ENCODE measurements around the gene ZNF587. TPM values are rescaled to one million over a fixed set of nuclear protein-coding genes. Genes with fewer than 3 reads are reported as not detected.
A peak's percentile ranks its signal among the peaks of the same experiment; 100 is the strongest.
"Not testable (repeated sequence)": the region's sequence is repeated elsewhere in the genome, so short reads cannot be mapped to it uniquely, and the experiment has no call there.

Gene ZNF587
- total and polyA plus RNA-seq, 2 of the 13 experiments (the other 11 are each of a cell fraction or from before 2014, with no cell fraction given), result 8.7 to 17.5 TPM

DNA sequence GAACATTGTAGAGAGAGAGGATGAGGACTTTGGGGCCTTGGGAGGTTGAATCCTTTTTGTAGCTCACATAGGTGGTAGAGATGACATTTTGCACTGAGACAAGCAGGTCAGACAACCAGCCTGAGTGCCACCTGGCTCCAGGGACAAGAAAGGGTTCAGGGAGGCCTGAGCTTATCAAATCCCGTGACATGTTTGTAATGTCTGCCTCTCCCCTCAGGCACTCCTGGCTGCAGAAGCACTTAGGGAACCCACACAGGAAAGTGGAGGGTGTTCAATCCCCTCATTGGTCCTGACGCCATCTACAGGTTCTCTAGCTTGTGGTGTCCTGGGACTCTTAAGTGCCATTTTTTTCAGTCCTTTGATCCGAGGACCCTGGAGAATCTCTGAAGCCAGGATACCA is 28.6 kb upstream of the ZNF587 start:
- Histone ChIP-seq H3K4me2 (ENCODE audit: low read depth, low read length) (peak overlapping the region; percentile 97), H3K4me3 (replicated peaks in 1 of 3; ENCODE audit: insufficient read depth in 1 of 3, low read depth in 2 of 3, low read length in 3 of 3) (peak overlapping the region; percentile 86 to 96 (median 88)), H4K20me1 (ENCODE audit: insufficient read depth, low read length) (peaks cover 16% of the 10 kb centered on the region; the same call in 1 of the 2 replicates), H3K79me2 (ENCODE audit: insufficient read depth, low read length) (peaks cover 61% of the 10 kb centered on the region), H3K4me1 (ENCODE audit: insufficient read depth, low read length) (peaks cover 55% of the 10 kb centered on the region), H3K36me3 (replicated peaks in 1 of 2; ENCODE audit: control insufficient read depth in 1 of 2, insufficient read depth in 2 of 2, low read length in 2 of 2) (peaks cover 0 to 10% of the 10 kb centered on the region in 2 experiments; a peak in 1 of 5 replicates), H3K9ac (ENCODE audit: insufficient read depth, low read depth, low read length) (peak overlapping the region; percentile 98), H3K27ac (ENCODE audit: extremely low read length, insufficient read depth, low read length) (peak overlapping the region; percentile 90)
- FAIRE-seq, result peak; percentile 47
- TF ChIP-seq SAP130 (CRISPR knock-in tag; IDR thresholded peaks at IDR 0.05; ENCODE audit: low read depth), result 0 out of 2 replicates have a peak, but pooled peaks have one; percentile 14
- CTCF ChIA-PET (ENCODE audit: low intra/inter-chr PET ratio, low total read pairs); ATAC-seq; POLR2A ChIA-PET; in situ Hi-C loops (cut with HindIII; ENCODE audit: extremely low pct_ligation_motif_present, low pct_unique_long_range_greater_than_20kb); DNase-seq (ENCODE audit: low spot score); H3K9me3 ChIP-seq (ENCODE audit: low read length); BruUV-seq (replicated peaks); H3K27me3 ChIP-seq (ENCODE audit: control insufficient read depth in 1 of 2, insufficient read depth in 2 of 2, low read length in 2 of 2); H2AFZ ChIP-seq (ENCODE audit: low read length): not testable (repeated sequence)
- 0% methylated on average over 1 of the region's 3 CpGs for WGBS (ENCODE audit: low lambda C conversion rate)
- intact Hi-C loops (cut with micrococcal nuclease; ENCODE audit: unreplicated experiment), result loop anchor here (10.0 kb wide), 1 partner anchor 334 kb away; the partner anchor contains the start of gene ZNF329

DNA sequence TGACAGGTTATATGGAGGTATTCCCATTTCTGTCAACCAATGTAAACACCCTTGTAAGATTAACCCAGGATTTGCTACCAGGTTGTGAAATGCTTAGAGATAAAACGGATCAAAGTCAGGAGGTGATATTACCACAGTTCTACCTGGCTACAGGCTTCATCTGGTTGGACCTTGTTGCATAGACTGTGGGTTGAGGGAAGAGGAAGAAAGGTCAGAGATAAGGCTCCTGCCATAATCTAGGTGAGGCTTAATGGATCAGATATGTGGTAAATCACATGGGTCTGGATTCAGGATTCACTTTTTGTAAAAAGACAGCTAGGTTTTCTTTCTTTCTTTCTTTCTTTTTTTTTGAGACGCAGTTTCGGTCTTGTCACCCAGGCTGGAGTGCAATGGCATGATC is 28.2 kb upstream of the ZNF587 start:
- H4K20me1 ChIP-seq (ENCODE audit: insufficient read depth, low read length), result peaks cover 16% of the 10 kb centered on the region; the same call in 1 of the 2 replicates
- H3K27ac ChIP-seq (ENCODE audit: extremely low read length, insufficient read depth, low read length); in situ Hi-C loops (cut with HindIII; ENCODE audit: extremely low pct_ligation_motif_present, low pct_unique_long_range_greater_than_20kb); H3K4me2 ChIP-seq (ENCODE audit: low read depth, low read length); DNase-seq (ENCODE audit: low spot score); POLR2A ChIA-PET; FAIRE-seq; ATAC-seq; H3K27me3 ChIP-seq (ENCODE audit: control insufficient read depth in 1 of 2, insufficient read depth in 2 of 2, low read length in 2 of 2); H3K9me3 ChIP-seq (ENCODE audit: low read length); H2AFZ ChIP-seq (ENCODE audit: low read length); H3K4me3 ChIP-seq (replicated peaks in 1 of 3; ENCODE audit: insufficient read depth in 1 of 3, low read depth in 2 of 3, low read length in 3 of 3); H3K9ac ChIP-seq (ENCODE audit: insufficient read depth, low read depth, low read length); CTCF ChIA-PET (ENCODE audit: low intra/inter-chr PET ratio, low total read pairs); BruUV-seq (replicated peaks): not testable (repeated sequence)
- 97% methylated on average over 2 of the region's 3 CpGs for WGBS (ENCODE audit: low lambda C conversion rate)
- peaks cover 65% of the 10 kb centered on the region for H3K79me2 ChIP-seq (ENCODE audit: insufficient read depth, low read length)
- peaks cover 55% of the 10 kb centered on the region for H3K4me1 ChIP-seq (ENCODE audit: insufficient read depth, low read length)
- intact Hi-C loops (cut with micrococcal nuclease; ENCODE audit: unreplicated experiment), result loop anchor here (10.0 kb wide), 1 partner anchor 333 kb away; the partner anchor contains the start of gene ZNF329
- H3K36me3 ChIP-seq (replicated peaks in 1 of 2; ENCODE audit: control insufficient read depth in 1 of 2, insufficient read depth in 2 of 2, low read length in 2 of 2), result peaks cover 2 to 14% of the 10 kb centered on the region in 2 experiments; a peak in 2 of 5 replicates

DNA sequence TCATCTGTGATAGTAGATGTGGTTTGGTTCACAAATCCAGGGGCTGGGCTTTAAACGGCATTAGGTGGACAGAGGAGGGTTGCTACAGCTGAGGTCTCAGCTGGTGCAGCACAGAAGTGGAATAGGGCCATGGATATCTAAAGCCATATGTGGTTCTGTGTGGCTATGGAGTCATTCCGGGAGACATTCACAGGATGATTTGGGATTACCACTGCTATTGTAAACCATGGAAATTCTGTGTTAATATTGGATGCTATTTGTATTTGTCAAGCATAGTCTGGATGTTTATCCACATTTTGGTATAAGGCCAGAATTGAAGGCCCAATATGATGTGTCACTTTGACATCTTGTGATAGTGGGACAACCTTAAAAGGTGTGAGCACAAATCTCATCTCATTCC is 26.5 kb upstream of the ZNF587 start:
- Histone ChIP-seq H3K36me3 (replicated peaks in 1 of 2; ENCODE audit: control insufficient read depth in 1 of 2, insufficient read depth in 2 of 2, low read length in 2 of 2) (peaks cover 2 to 15% of the 10 kb centered on the region in 2 experiments; a peak in 2 of 5 replicates), H3K79me2 (ENCODE audit: insufficient read depth, low read length) (peaks cover 75% of the 10 kb centered on the region), H3K4me2 (ENCODE audit: low read depth, low read length) (peak overlapping the region; percentile 52), H4K20me1 (ENCODE audit: insufficient read depth, low read length) (peaks cover 16% of the 10 kb centered on the region; the same call in 1 of the 2 replicates), H3K4me1 (ENCODE audit: insufficient read depth, low read length) (peaks cover 63% of the 10 kb centered on the region)
- CTCF ChIA-PET (ENCODE audit: low intra/inter-chr PET ratio, low total read pairs); H3K4me3 ChIP-seq (replicated peaks in 1 of 3; ENCODE audit: insufficient read depth in 1 of 3, low read depth in 2 of 3, low read length in 3 of 3); DNase-seq (ENCODE audit: low spot score); ATAC-seq; H3K9me3 ChIP-seq (ENCODE audit: low read length); H3K27ac ChIP-seq (ENCODE audit: extremely low read length, insufficient read depth, low read length); FAIRE-seq; H2AFZ ChIP-seq (ENCODE audit: low read length); POLR2A ChIA-PET; in situ Hi-C loops (cut with HindIII; ENCODE audit: extremely low pct_ligation_motif_present, low pct_unique_long_range_greater_than_20kb); BruUV-seq (replicated peaks); H3K27me3 ChIP-seq (ENCODE audit: control insufficient read depth in 1 of 2, insufficient read depth in 2 of 2, low read length in 2 of 2); H3K9ac ChIP-seq (ENCODE audit: insufficient read depth, low read depth, low read length): not testable (repeated sequence)
- 74% methylated on average over 2 of the region's 2 CpGs for WGBS (ENCODE audit: low lambda C conversion rate)
- intact Hi-C loops (cut with micrococcal nuclease; ENCODE audit: unreplicated experiment), result loop anchor here (10.0 kb wide), 1 partner anchor 332 kb away; the partner anchor contains the start of gene ZNF329
